Muscle layer of duodenum (tissue), 2 donors: ENCODE measurements around the gene SLC12A9.
"Not testable (repeated sequence)": the region's sequence is repeated elsewhere in the genome, so short reads cannot be mapped to it uniquely, and the experiment has no call there.

Experiments used
- H3K27ac ChIP-seq: one replicate; pipeline ENCODE4 v1.7.0; 2013; ENCODE audit warnings: mild to moderate bottlenecking, low read length
- H3K27me3 ChIP-seq: one replicate; pipeline ENCODE4 v1.7.0; 2013; ENCODE audit warnings: low read depth, mild to moderate bottlenecking, control low read depth, low read length
- H3K36me3 ChIP-seq, 2 donors: one replicate each; pipeline ENCODE4 v1.7.0; 2013; ENCODE audit warnings: low read length in 2 of 2, control low read depth in 1 of 2, mild to moderate bottlenecking in 1 of 2; ENCODE audit not compliant: insufficient read depth in 2 of 2, control insufficient read depth in 1 of 2
- H3K4me1 ChIP-seq, 2 donors: one replicate each; pipeline ENCODE4 v1.7.0; 2013; ENCODE audit warnings: low read length in 2 of 2, mild to moderate bottlenecking in 2 of 2, control low read depth in 1 of 2, moderate library complexity in 1 of 2; ENCODE audit not compliant: insufficient read depth in 2 of 2, control insufficient read depth in 1 of 2
- H3K4me3 ChIP-seq, 2 donors: one replicate each; pipeline ENCODE4 v1.7.0; 2013; ENCODE audit warnings: low read length in 2 of 2, low read depth in 1 of 2, mild to moderate bottlenecking in 1 of 2
- H3K9me3 ChIP-seq, 2 donors: one replicate each; pipeline ENCODE4 v1.7.0; 2013; ENCODE audit warnings: low read length in 2 of 2, control low read depth in 1 of 2, mild to moderate bottlenecking in 1 of 2; ENCODE audit not compliant: control insufficient read depth in 1 of 2
- donor health status: healthy.

SLC12A9 gene

GRCh38 chr7:100910443-100910842 is 57.9 kb downstream of the SLC12A9 start:
- H3K27ac ChIP-seq, H3K4me3 ChIP-seq, H3K4me1 ChIP-seq, H3K36me3 ChIP-seq, H3K9me3 ChIP-seq, H3K27me3 ChIP-seq: not testable (repeated sequence)

- H3K36me3 ChIP-seq = no peaks in the 10 kb centered on the region
- no peaks in the 10 kb centered on the region for H3K27me3 ChIP-seq
- H3K4me1 ChIP-seq = no peaks in the 10 kb centered on the region
- H3K4me3 ChIP-seq = no peak overlapping the region
- H3K9me3 ChIP-seq = no peaks in the 10 kb centered on the region
- H3K27ac ChIP-seq = no peak overlapping the region
These were observed 59.0 kb downstream of the SLC12A9 start for GRCh38 chr7:100911484-100911883.

GRCh38 chr7:100914208-100914878 is 61.8 kb downstream of the SLC12A9 start:
- Histone ChIP-seq H3K36me3 (no peaks in the 10 kb centered on the region), H3K4me3 (no peak overlapping the region), H3K27ac (no peak overlapping the region), H3K27me3 (no peaks in the 10 kb centered on the region), H3K9me3 (no peaks in the 10 kb centered on the region), H3K4me1 (no peaks in the 10 kb centered on the region)

DNA sequence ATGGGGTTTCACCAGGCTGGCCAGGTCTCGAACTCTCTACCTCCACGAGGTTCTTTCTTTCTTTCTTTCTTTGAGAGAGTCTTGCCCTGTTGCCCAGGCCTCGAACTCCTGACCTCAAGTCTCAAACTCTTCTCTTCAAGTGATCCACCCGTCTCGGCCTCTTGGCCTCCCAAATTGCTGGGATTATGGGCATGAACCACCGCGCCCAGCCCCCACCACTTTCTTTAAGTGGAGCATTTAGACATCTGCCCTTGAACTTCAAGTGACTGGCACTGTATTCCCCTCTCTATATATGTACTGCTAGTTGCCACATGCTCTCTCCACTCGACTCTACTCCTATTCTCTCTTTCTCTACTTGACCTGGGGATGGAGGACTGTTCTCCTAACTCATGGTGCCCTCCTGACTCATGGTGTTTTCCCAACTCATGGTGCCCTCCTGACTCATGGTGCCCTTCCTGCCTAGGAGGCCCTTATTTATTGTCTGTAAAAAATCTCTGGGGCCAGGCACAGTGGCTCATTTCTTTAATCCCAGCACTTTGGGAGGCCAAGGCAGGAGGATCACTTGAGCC is 62.5 kb downstream of the SLC12A9 start:
- Histone ChIP-seq H3K4me1 (no peaks in the 10 kb centered on the region), H3K27me3 (no peaks in the 10 kb centered on the region), H3K9me3 (no peaks in the 10 kb centered on the region), H3K4me3 (no peak overlapping the region), H3K27ac (no peak overlapping the region), H3K36me3 (no peaks in the 10 kb centered on the region)
